ENCODE data around the gene HOGA1. TPM values are rescaled to one million over a fixed set of nuclear protein-coding genes. Genes with fewer than 3 reads are reported as not detected.
"Not testable (repeated sequence)": the region's sequence is repeated elsewhere in the genome, so short reads cannot be mapped to it uniquely, and the experiment has no call there.

The HOGA1 gene
- polyA plus RNA-seq, 1 donor (not counting 4 experiments of a cell fraction or from before 2014, with no cell fraction given) = 1.0 TPM

GRCh38 chr10:97647556-97647955, 63.4 kb downstream of the HOGA1 start:
- dilution Hi-C loops (cut with MboI; ENCODE audit: extremely low pct_ligation_motif_present, low sequenced_read_pairs) = no loop called here
- Histone ChIP-seq H3K9me1 (ENCODE audit: control insufficient read depth, extremely low read depth, insufficient read depth, low read length) (no peaks in the 10 kb centered on the region), H3K79me2 (ENCODE audit: control insufficient read depth, insufficient read depth, low read length) (peaks cover 54% of the 10 kb centered on the region), H3K36me3 (ENCODE audit: control insufficient read depth in 2 of 2, extremely low read depth in 1 of 2, insufficient read depth in 2 of 2, low read length in 2 of 2) (peaks cover 12 to 39% of the 10 kb centered on the region in 2 experiments), H3K4me2 (ENCODE audit: control insufficient read depth, extremely low read depth, insufficient read depth, low read depth, low read length) (peak overlapping the region; percentile 65), H3K9me3 (ENCODE audit: control insufficient read depth, low read depth, low read length) (no peaks in the 10 kb centered on the region), H3K27me3 (ENCODE audit: control insufficient read depth, extremely low read depth, insufficient read depth, low read length) (no peaks in the 10 kb centered on the region), H3K4me1 (ENCODE audit: control insufficient read depth, extremely low read depth, insufficient read depth, low read length) (peaks cover 62% of the 10 kb centered on the region), H3K27ac (ENCODE audit: control insufficient read depth, insufficient read depth, low read length) (peak overlapping the region; percentile 17), H2AFZ (ENCODE audit: control insufficient read depth, low read length) (no peak overlapping the region), H4K20me1 (ENCODE audit: control insufficient read depth, extremely low read depth, insufficient read depth, low read length) (no peaks in the 10 kb centered on the region), H3K9ac (ENCODE audit: control insufficient read depth, extremely low read depth, insufficient read depth, low read length) (no peak overlapping the region), H3K4me3 (ENCODE audit: control insufficient read depth in 2 of 3, extremely low read depth in 1 of 3, insufficient read depth in 2 of 3, low read depth in 1 of 3, low read length in 3 of 3) (peak overlapping the region in 1 of 3 experiments; percentile 4)
- peak; percentile 23 for DNase-seq (ENCODE audit: low read depth, low spot score)
- TF ChIP-seq CTCF (optimal IDR thresholded peaks at IDR 0.05 in 1 of 3, IDR thresholded peaks at IDR 0.05 in 1 of 3, conservative IDR thresholded peaks at IDR 0.05 in 1 of 3; ENCODE audit: extremely low read depth in 1 of 3, insufficient read depth in 2 of 3, low read length in 3 of 3) = no peak
- no peak for TF ChIP-seq EZH2 (IDR thresholded peaks at IDR 0.05; ENCODE audit: low read length)
- peak; percentile 76 for FAIRE-seq

GRCh38 chr10:97648562-97649404, 64.6 kb downstream of the HOGA1 start:
- Histone ChIP-seq H3K27ac (ENCODE audit: control insufficient read depth, insufficient read depth, low read length) (peak overlapping the region; percentile 91), H3K27me3 (ENCODE audit: control insufficient read depth, extremely low read depth, insufficient read depth, low read length) (no peaks in the 10 kb centered on the region), H3K9ac (ENCODE audit: control insufficient read depth, extremely low read depth, insufficient read depth, low read length) (peak overlapping the region; percentile 60), H3K9me1 (ENCODE audit: control insufficient read depth, extremely low read depth, insufficient read depth, low read length) (no peaks in the 10 kb centered on the region), H3K36me3 (ENCODE audit: control insufficient read depth in 2 of 2, extremely low read depth in 1 of 2, insufficient read depth in 2 of 2, low read length in 2 of 2) (peaks cover 17 to 41% of the 10 kb centered on the region in 2 experiments), H3K4me2 (ENCODE audit: control insufficient read depth, extremely low read depth, insufficient read depth, low read depth, low read length) (peak overlapping the region; percentile 83), H3K4me1 (ENCODE audit: control insufficient read depth, extremely low read depth, insufficient read depth, low read length) (peaks cover 57% of the 10 kb centered on the region), H3K4me3 (ENCODE audit: control insufficient read depth in 2 of 3, extremely low read depth in 1 of 3, insufficient read depth in 2 of 3, low read depth in 1 of 3, low read length in 3 of 3) (peak overlapping the region in 2 of 3 experiments; percentile 48 to 52), H4K20me1 (ENCODE audit: control insufficient read depth, extremely low read depth, insufficient read depth, low read length) (no peaks in the 10 kb centered on the region), H2AFZ (ENCODE audit: control insufficient read depth, low read length) (no peak overlapping the region), H3K9me3 (ENCODE audit: control insufficient read depth, low read depth, low read length) (no peaks in the 10 kb centered on the region), H3K79me2 (ENCODE audit: control insufficient read depth, insufficient read depth, low read length) (peaks cover 50% of the 10 kb centered on the region)
- FAIRE-seq = peak; percentile 95
- peak; percentile 70 for DNase-seq (ENCODE audit: low read depth, low spot score)
- no peak for TF ChIP-seq CTCF (optimal IDR thresholded peaks at IDR 0.05 in 1 of 3, IDR thresholded peaks at IDR 0.05 in 1 of 3, conservative IDR thresholded peaks at IDR 0.05 in 1 of 3; ENCODE audit: extremely low read depth in 1 of 3, insufficient read depth in 2 of 3, low read length in 3 of 3)
- TF ChIP-seq EZH2 (IDR thresholded peaks at IDR 0.05; ENCODE audit: low read length) = no peak
- dilution Hi-C loops (cut with MboI; ENCODE audit: extremely low pct_ligation_motif_present, low sequenced_read_pairs) = no loop called here

- H3K9me3 ChIP-seq (ENCODE audit: control insufficient read depth, low read depth, low read length); dilution Hi-C loops (cut with MboI; ENCODE audit: extremely low pct_ligation_motif_present, low sequenced_read_pairs); H3K27me3 ChIP-seq (ENCODE audit: control insufficient read depth, extremely low read depth, insufficient read depth, low read length); H2AFZ ChIP-seq (ENCODE audit: control insufficient read depth, low read length); DNase-seq (ENCODE audit: low read depth, low spot score); FAIRE-seq; H3K9me1 ChIP-seq (ENCODE audit: control insufficient read depth, extremely low read depth, insufficient read depth, low read length); H4K20me1 ChIP-seq (ENCODE audit: control insufficient read depth, extremely low read depth, insufficient read depth, low read length): not testable (repeated sequence)
- Histone ChIP-seq H3K9ac (ENCODE audit: control insufficient read depth, extremely low read depth, insufficient read depth, low read length) (peak overlapping the region; percentile 60), H3K4me1 (ENCODE audit: control insufficient read depth, extremely low read depth, insufficient read depth, low read length) (peaks cover 57% of the 10 kb centered on the region), H3K4me3 (ENCODE audit: control insufficient read depth in 2 of 3, extremely low read depth in 1 of 3, insufficient read depth in 2 of 3, low read depth in 1 of 3, low read length in 3 of 3) (peak overlapping the region in 2 of 3 experiments; percentile 15 to 48), H3K27ac (ENCODE audit: control insufficient read depth, insufficient read depth, low read length) (peak overlapping the region; percentile 91), H3K4me2 (ENCODE audit: control insufficient read depth, extremely low read depth, insufficient read depth, low read depth, low read length) (peak overlapping the region; percentile 83), H3K36me3 (ENCODE audit: control insufficient read depth in 2 of 2, extremely low read depth in 1 of 2, insufficient read depth in 2 of 2, low read length in 2 of 2) (peaks cover 17 to 41% of the 10 kb centered on the region in 2 experiments), H3K79me2 (ENCODE audit: control insufficient read depth, insufficient read depth, low read length) (peaks cover 49% of the 10 kb centered on the region)
Observed at GRCh38 chr10:97649405-97649750, 65.2 kb downstream of the HOGA1 start.

Measured in keratinocyte (primary cell).